SK-N-SH (cell line): Measurements from ENCODE around the gene DOCK4.

Source experiments
- EP300 ChIP-seq, 2 experiments: IDR thresholded peaks; 2 replicates each; pipeline versions ENCODE4 v1.4.0 to v1.6.1; 2012; ENCODE audit warnings: borderline replicate concordance in 1 of 2, low read depth in 1 of 2, low read length in 1 of 2
- FOSL2 ChIP-seq: IDR thresholded peaks from 2 replicates; pipeline ENCODE4 v1.4.0; 2012; ENCODE audit warnings: low read depth, mild to moderate bottlenecking, moderate library complexity, borderline replicate concordance
- FOXM1 ChIP-seq: IDR thresholded peaks from 2 replicates; pipeline ENCODE4 v1.4.0; 2012; ENCODE audit warnings: low read depth, mild to moderate bottlenecking
- RAD21 ChIP-seq: IDR thresholded peaks from 2 replicates; pipeline ENCODE4 v1.6.1; 2012; ENCODE audit warnings: mild to moderate bottlenecking, low read length
- RFX5 ChIP-seq: IDR thresholded peaks from 2 replicates; pipeline ENCODE4 v1.6.1; 2012; ENCODE audit warnings: mild to moderate bottlenecking, improper control_type of control experiment, low read length
- TAF1 ChIP-seq: IDR thresholded peaks from 2 replicates; pipeline ENCODE4 v1.6.1; 2012; ENCODE audit warnings: low read depth, mild to moderate bottlenecking, low read length, moderate library complexity, borderline replicate concordance
- TCF12 ChIP-seq: IDR thresholded peaks from 2 replicates; pipeline ENCODE4 v1.4.0; 2012
- YY1 ChIP-seq: IDR thresholded peaks from 2 replicates; pipeline ENCODE4 v1.4.0; 2012; ENCODE audit warnings: low read depth, mild to moderate bottlenecking
- TF ChIP-seq, protein P1 (sequence below): fragments of 200-600 bp; sonication (generic); IDR thresholded peaks from 2 replicates; pipeline ENCODE4 v1.6.1; 2017; ENCODE audit warnings: antibody characterized with exemption, mild to moderate bottlenecking, moderate library complexity
- TF ChIP-seq, protein P2 (sequence below): IDR thresholded peaks from 2 replicates; pipeline ENCODE4 v1.4.0; 2012; ENCODE audit warnings: low read depth

- no peak for TF ChIP-seq TCF12
- no peak for TF ChIP-seq FOXM1
- TF ChIP-seq, protein P1, sequence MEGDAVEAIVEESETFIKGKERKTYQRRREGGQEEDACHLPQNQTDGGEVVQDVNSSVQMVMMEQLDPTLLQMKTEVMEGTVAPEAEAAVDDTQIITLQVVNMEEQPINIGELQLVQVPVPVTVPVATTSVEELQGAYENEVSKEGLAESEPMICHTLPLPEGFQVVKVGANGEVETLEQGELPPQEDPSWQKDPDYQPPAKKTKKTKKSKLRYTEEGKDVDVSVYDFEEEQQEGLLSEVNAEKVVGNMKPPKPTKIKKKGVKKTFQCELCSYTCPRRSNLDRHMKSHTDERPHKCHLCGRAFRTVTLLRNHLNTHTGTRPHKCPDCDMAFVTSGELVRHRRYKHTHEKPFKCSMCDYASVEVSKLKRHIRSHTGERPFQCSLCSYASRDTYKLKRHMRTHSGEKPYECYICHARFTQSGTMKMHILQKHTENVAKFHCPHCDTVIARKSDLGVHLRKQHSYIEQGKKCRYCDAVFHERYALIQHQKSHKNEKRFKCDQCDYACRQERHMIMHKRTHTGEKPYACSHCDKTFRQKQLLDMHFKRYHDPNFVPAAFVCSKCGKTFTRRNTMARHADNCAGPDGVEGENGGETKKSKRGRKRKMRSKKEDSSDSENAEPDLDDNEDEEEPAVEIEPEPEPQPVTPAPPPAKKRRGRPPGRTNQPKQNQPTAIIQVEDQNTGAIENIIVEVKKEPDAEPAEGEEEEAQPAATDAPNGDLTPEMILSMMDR = no peak; the same call in 1 of the 2 replicates
- TF ChIP-seq YY1 = no peak
- TF ChIP-seq, protein P2, sequence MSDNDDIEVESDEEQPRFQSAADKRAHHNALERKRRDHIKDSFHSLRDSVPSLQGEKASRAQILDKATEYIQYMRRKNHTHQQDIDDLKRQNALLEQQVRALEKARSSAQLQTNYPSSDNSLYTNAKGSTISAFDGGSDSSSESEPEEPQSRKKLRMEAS = no peak
- no peak for TF ChIP-seq EP300 (IDR thresholded peaks at IDR 0.05; ENCODE audit: borderline replicate concordance in 1 of 2, low read depth in 1 of 2, low read length in 1 of 2)
- TF ChIP-seq RAD21 = no peak
- no peak for TF ChIP-seq TAF1
- TF ChIP-seq FOSL2 = no peak
- TF ChIP-seq RFX5 = no peak
These were observed 20.6 kb upstream of the DOCK4 start for GRCh38 chr7:112226701-112227276.
